ENCODE results near the gene ZNF202. TPM values are rescaled to one million over a fixed set of nuclear protein-coding genes. Genes with fewer than 3 reads are reported as not detected.
A peak's percentile ranks its signal among the peaks of the same experiment; 100 is the strongest.
"Not testable (repeated sequence)": the region's sequence is repeated elsewhere in the genome, so short reads cannot be mapped to it uniquely, and the experiment has no call there.

ZNF202 gene
- polyA plus RNA-seq (2013, experiment 1 of 2; ENCODE audit: insufficient read length): 9.6 TPM
- polyA plus RNA-seq (2013, experiment 2 of 2; ENCODE audit: insufficient read length): 9.4 TPM

DNA sequence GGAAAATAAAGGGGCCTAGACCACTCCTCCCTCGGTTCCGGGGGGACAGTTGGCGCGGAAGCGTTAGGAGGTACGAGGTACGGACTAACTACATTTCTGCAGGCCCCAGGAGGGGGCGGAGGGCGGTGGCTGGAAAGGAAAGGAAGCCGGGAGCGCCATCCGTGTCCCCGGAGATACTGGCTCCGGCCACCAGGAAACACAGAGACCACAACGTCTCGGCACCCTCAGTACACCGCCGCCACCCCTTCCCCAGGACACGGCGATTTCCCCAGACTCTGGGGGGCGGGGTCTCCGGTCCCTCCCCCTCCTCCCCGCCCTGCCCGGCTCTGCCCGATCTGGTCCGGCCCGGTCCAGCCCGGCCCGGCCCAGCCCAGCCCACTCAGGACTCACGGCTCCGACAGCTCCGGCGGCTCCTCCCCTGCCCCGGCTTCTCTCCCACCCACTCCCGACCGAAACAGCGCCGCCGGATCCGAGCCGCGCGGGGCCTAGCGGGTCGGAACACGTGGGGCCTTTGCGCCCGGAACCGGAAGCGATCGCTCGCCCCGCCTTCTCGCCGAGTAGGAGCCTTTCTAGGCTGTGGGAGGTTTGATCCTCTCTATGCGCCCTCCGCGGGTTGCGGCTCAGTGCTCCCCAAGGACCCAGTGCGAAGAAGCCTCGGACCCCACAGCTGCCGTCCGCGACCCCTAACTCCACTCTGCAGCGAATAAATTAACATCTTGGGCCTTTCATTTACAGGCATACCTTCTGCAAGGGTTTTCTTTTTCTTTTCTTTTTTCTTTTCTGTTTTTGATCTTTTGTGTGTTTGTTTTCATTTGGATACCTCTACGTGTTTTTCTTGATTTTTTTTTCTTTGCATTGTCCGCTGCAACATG lies at the start of gene ZNF202:
TSS of gene ZNF202 (minus strand) at position 502 of the 872 bp plus-strand sequence. CDS start 10,772 bp downstream, outside the sequence.
- DNase-seq: peak; percentile 89

DNA sequence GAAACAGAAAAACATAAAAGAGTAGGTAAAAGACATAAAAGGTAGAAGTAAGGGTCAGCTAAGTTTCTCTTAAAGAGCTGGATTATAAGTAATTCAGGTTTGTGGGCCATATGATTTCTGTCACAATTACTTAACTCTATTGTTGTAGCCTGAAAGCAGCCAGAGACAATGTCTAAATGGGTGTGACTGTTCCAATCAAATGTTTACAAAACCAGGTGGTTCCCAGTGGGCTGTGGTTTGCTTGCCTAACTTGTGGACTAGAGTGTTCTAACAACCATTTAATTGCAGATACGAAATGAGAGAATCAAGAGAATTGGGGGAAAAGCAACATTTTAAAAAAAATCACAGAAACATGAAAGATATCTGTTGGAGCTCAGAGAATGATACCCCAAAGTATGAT lies 42.1 kb upstream of the ZNF202 start:
- DNase-seq: no peak

DNA sequence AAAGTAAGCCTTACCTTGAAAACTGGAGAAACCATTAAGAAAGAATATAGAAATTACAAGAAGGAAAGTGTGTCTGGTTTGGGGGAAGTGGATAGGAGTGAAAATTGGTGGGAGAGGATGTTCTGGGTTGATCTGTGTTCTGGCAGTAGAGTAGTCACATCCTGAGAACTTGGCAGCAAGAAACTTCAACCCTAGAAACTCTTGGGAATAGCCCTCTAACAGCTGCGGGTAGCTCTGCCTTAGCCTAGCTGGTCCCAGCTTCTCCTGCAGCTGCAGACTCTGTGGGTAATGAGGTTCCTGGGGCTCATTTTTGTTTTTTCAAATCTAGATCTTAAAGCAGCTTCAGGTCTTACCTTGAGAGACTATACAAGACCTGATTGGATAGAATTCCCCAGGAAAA lies 37.1 kb upstream of the ZNF202 start:
- no peak for DNase-seq

DNA sequence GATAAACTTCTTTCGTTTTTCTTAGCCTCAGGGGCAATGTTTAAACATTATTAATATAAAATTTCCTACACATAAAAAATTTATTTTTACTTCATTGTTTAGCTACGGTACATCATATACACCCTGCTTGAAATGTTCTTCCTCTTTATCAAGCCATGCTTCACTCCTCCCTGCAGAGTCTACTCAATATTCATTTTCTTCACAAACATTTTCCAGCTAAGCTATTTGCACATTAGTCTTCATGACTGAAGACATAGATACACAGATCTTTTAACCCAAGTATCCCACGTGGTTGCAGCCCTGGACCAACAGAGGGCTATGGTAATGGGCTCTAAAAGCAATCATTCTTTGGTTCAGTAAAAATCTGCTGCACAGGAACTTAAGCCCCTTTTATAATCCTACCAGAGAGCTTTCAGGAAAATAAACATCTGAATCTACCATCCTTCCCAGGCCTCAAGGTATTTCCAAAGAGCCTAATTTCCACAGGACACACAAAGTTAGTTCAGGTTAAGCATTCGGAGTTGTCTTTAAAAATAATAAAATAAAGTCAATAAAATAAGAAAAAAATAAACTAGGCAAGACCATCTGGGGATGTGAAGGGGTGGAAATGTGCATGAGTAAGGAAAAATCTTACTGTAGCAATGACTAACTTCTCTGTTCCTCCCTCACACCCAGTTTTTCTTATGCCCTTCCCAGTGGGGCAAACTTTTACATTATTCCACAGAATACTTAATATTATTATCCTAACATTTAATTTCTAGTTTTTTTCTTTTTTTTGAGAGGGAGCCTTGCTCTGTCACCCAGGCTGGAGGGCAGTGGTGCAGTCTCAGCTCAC lies 34.5 kb upstream of the ZNF202 start:
- no peak for DNase-seq

DNA sequence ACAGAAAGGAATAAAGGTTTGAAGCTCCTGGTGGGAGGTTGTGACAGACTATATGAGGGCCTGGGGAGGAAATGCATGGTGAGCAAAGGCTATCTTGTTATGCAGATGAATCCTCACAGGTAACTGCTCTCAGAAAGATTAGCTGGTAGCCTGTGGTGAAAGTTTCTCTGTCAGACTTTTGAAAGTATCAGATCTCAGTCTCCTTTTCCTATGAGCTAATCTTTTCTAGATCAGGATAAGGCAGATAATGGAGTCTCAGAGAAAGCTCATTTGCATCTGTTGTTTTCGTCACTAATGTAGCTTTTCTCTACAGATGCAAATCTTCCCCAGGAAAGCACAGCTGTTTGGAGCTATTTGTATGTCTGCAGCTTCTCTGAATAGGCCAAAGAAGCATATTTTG lies 33.8 kb upstream of the ZNF202 start:
- no peak for DNase-seq

DNA sequence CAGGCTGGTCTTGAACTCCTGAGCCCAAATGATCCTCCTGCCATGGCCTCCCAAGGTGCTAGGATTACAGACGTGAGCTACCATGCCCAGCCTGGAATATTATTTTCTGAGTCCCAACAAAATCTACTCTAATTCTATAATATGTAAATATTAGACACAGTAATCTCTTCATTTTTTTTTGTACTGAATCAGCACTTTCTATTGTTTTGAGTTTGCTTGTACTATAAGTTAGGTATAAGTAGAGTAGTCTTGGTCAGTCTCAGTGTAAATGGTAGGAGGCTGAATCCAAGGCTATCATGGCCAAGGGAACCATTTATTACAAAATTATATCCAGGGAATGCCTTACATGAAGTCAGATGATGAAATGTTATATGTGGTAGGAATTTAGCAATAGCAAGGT lies 32.5 kb upstream of the ZNF202 start:
- DNase-seq: no peak

DNA sequence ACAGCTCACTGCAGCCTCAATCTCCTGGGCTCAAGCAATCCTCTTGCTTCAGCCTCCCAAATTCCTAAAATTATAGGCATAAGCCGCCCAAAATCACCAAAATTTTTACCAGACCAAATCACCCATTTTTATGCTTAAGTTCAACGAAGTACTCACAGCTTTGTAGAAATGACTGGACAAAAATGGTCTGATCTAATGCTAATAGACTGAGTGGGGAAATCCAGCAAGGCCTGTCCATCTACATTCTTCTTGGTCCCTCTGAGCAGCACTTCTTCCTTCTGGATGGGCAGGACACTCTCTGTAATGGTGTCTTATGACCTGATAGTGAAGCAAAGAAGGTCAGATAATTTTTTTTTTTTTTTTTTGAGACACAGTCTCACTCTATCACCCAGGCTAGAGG lies 31.6 kb upstream of the ZNF202 start:
- DNase-seq: no peak

DNA sequence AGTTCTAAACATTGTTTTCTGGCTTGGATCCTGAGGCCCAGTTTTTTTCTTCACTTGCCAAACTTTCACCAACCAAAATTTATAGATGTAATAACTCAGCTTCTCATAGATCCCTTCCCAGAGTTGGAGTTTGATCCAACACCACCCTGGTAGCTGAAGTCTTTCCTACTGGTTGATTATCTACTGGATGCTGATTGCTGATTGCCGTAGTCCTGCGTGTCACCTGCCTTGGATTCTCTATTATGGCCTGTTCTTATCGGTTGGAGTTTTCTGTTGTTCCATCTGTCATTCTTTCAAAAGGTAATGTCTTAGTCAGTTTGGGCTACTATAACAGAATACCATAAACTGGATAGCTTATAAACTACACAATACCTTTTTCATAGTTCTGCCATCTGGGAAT lies 30.2 kb upstream of the ZNF202 start:
- DNase-seq: no peak

DNA sequence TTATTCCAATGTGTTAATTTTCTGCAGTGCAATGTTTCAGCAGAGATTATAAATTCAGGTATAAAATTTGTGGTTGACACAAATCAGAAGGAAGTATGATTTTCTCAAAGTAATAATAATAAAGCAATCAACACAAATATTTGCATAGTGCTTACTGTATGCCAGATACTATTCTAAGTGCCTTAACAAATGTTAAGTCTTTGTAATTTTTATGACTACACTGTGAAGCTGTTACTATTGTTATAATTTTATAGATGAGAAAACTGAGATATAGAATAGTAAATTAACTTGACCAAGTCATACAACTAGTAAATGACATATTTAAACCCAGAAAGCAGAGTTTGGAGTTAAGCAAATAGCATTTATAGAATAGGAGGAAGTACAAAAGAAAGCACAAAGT lies 29.3 kb upstream of the ZNF202 start:
- DNase-seq: no peak

DNA sequence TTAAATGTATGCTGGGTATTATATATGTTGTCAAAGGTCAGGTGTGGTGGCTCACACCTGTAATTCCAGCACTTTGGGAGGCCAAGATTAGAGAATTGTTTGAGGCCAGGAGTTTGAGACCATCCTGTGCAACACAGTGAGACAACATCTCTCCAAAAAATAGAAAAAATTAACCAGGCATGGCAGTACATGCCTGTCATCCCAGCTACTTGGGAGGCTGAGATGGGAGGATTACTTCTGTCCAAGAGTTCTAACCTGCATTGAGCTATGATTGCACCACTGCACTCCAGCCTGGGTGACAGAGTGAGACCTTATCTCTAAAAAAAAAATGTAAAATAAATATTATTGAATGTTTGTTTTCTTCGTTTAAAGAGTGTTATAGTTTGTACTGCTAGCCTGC lies 24.1 kb upstream of the ZNF202 start:
- no peak for DNase-seq

DNA sequence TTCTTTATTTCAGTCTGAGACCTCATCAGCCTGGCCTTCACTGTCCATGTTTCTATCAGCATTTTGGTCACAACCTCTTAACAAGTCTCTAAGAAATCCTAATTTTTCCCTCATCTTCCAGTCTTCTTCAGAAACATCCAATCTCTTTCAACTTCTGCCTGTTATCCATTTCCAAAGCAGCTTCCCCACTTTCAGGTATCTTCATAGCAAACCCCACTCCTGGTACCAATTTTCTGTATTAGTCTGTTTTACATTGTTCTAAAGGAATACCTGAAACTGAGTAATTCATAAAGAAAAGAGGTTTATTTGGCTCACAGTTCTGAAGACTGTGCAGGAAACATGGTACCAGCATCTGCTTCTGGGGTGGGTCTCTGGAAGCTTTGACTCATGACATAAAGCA lies 21.0 kb upstream of the ZNF202 start:
- DNase-seq: no peak

DNA sequence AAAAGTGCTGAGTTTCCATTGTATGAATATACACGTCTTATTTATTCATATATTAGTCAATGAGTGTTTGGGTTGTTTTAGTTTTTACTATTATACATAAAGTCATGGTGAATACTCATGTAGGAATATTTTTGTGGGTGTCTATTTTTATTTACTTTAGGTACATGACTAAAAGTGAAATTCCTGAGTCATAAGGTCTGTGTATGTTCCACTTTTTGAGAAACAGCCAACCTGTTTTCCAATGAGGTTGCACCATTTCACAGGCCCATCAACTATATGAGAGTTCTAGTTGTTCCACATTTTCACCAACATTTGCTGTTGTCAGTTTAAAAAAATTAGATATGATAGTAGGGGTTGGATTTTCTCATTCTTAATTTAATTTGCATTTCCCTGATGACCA lies 19.4 kb upstream of the ZNF202 start:
- DNase-seq: no peak

DNA sequence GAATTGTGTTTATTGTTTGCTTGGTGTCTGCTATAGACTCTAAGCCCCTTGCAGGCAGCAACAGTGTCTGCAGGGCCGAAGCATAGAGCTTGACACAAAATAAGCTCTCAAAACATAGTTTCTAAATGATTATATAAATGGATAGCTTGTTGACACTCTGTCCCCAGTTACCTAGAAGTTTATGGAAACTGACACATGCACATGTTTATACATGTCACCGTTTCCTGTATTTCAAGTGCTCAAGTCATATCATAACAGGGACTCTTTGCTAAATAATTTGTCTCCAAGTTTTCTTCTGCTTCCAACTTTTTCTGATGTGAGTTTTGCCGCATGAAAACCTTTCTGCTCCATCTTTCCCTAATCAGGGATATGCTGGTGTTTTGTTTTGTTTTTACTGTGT lies 16.5 kb upstream of the ZNF202 start:
- DNase-seq: no peak

DNA sequence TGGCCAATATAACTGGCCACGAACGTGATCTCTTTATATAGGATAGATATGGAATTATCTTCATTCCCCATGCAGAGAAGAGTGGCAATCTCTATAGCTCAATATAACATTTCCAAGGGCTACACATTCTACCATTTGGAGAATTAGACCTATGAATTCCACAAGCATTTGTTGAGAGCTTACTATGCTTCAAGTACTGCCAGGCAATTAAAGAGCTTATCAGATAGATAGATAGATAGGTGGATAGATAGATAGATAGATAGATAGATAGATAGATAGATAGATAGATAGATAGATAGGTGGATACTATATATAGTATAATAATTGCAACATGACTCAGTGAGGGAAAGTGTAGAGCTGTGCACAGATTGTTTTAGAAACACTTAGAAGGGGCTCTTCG lies 14.4 kb upstream of the ZNF202 start:
- DNase-seq: no peak

DNA sequence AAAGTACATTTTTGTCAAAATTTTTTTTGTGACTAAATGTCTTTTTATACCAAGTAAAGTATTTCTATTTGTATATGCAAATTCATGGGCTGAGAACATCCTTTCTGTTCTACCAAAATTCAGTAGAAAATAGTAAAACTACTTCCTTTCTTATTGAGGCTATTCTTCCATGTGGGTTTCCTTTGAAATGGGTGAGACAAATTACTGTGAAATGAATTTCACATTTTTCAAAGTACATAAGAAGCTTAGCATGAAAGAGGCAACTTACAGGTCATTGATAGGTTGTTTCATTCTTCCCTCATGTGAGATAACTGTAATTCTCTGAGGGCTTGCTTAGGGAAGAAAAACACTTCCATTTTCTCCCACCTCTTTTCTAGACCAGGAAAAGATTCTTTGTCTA lies 13.9 kb upstream of the ZNF202 start:
- DNase-seq: no peak

DNA sequence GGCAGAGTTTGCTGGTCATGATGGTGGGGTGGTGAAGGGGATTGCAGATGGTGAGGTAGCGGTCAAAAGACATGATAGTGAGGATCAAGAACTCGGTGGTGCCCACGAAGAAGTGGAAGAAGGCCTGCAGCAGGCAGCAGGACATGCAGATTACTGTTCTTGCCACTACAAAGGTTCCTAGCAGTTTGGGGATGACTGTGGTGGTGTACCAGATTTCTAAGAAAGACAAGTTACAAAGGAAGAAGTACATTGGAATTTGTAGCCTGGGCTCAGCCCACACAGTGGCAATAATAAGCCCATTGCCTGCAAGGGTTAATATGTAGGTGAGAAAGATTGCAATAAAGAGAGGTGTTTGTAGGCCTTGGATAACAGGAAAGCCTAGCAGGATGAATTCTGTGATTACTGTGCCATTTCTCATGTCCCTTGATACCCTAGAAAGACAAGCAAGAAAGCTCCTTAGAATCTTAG lies 12.7 kb upstream of the ZNF202 start, which contains the start of gene OR6X1:
TSS of gene OR6X1 (minus strand) at position 418 of the 468 bp plus-strand sequence. CDS start at position 418, 0 bp downstream.
- no peak for DNase-seq

DNA sequence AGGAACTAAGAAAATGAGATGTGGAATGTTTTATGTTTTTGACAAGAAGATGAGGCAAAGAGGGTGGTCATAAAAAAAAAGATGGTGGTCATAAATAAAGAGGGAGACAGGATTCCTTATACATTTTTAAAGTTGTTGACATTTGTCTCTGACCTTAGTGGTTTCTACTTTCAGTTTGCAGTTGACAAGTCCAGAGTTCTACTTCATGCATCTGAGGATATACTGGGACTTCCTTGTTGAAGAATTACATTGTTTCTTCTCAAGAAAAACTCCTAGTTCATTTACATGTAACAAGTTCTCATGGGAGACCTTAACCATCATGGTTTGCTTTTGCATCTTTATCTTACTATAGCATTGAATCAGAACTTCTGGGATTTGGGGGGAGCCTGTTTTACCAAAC lies 11.7 kb upstream of the ZNF202 start:
- DNase-seq: no peak

DNA sequence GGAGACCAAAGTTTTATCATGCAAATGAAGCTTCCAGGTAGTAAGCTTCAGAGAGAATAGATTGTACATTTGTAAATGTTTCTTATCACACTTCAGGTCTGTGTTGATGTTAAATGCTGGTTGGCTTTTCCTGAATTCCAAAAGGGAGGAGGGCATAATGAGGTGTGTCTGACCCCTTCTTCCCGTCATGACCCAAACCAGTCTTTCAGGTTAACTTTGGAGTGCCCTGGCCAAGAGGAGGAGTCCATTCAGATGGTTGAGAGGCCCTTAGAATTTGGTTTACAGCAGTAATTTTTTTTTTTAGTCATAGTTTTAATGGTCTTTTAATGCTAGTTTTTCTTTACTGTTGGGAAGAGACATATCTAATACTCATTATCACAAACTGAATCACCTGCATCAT lies 10.3 kb upstream of the ZNF202 start:
- no peak for DNase-seq

DNA sequence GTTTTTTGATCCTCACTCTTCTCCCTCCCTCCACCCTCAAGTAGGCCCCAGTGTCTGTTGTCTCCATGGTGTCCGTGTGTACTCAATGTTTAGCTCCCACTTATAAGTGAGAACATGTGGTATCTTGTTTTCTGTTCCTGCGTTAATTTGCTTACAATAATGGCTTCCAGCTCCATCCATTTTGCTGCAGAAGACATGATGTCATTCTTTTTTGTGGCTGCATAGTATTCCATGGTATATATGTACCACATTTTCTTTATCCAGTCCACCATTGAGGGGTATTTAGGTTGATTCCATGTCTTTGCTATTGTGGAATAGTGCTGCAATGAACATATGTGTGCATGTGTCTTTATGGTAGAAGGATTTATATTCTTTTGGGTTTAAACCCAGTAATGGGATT lies 6.9 kb upstream of the ZNF202 start:
- DNase-seq: not testable (repeated sequence)

DNA sequence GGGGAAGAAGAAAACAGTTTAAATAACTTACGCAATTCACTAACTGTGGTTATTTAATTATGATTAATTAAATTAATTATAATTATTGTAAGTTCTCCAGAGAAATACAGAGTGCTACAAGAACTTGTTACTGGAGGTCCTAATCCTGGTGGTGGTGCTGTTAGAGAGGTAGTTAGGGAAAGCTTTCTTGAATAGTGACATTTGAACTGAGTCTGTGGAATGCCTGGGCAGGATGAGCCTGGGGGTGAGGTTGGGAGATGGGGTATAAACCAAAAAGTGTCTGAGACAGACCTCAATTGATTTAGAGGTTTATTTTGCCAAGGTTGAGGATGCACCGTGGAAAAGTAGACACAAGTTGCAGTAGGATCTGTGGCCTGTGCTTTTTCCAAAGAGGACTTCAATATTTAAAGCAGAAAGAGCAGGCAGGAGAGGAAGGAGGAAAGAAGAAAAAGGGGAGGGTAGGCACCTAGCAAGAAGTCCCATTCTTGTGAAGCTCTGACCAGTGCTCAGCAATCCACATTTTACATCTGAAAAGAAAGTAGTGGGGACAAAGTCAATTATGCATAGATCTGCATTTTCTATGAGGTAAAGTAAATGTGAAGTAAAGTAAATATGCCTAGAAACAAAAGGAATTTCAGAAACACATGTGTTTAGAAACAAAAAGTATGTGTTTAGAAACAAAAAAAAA lies 4.4 kb upstream of the ZNF202 start:
- DNase-seq: no peak

DNA sequence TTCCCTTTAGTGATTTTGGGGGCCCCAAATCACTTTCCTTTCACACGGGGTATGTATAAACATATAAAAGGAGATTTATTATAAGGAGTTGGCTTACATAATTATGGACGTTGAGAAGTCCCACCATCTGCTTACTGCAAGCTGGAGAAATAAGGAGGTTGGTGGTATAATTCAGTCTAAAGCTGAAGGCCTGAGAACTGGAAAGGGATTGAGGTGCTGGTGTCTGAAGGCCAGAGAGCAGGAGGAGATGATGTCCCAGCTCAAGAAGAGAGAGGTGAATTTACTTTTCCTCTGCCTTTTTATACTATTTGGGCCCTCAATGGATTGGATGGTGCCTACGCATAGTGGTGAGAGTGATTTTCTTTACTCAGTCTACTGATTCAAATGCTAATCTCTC lies 1.3 kb upstream of the ZNF202 start:
- DNase-seq: no peak

DNA sequence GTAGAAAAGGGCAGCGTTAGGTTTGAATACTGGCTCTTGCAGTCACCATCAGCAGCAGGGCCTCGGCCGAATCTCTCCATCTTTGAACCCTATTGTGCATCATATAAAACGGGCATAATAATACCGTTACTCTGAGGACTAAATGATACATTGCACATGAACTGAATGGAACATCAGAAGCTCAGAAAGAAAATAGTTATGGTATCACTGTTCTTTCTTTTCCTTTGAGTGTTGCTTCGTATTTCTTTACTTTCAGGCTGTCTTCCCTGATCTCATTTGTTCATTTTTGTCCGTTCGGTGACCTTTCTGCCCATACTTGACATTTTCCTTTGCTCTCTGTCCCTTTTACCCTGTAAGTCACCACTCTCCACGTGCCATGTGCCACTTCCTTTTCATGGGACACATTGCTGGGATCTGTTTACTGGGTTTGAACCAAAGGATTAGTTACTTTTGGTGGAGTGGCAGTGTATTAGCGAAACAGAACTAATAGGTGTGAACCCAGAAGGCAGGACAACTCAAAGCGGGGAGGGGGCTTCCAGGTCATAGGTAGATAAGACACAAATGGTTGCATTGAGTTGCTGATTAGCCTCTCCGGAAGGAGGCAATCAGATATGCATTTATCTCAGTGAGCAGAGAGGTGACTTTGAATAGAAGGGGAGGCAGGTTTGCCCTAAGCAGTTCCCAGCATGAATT lies 717 bp upstream of the ZNF202 start:
- no peak for DNase-seq
